ENCODE data around the gene NUMA1. TPM values are rescaled to one million over a fixed set of nuclear protein-coding genes. Genes with fewer than 3 reads are reported as not detected.

NUMA1 gene
- total RNA-seq, 2 experiments from 2014 or later: 189 to 194 TPM

DNA sequence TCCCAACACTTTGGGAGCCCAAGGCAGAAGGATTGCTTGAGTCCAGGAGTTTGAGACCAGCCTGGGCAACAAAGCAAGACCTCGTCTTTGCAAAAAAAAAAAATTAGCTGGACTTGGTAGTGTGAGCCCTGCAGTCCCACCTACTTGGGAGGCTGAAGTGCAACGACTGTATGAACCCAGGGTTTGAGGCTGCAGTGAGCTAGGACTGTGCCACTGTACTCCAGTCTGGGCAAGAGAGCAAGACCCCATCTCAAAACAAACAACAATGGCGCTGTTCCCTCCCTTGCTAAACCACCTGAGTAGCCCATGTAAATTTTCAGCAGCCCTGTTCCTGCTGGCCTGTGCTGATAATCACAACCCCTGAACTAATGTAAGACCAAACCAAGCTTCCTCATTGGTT is 19.7 kb upstream of the NUMA1 start:
- no peak overlapping the region for H3K27ac Mint-ChIP-seq
- no peaks in the 10 kb centered on the region for H3K27me3 Mint-ChIP-seq (ENCODE audit: low read depth)
- DNase-seq: no peak
- intact Hi-C loops (cut with micrococcal nuclease): no loop called here
- no peak overlapping the region for H3K4me3 Mint-ChIP-seq
- H3K9me3 Mint-ChIP-seq: no peaks in the 10 kb centered on the region
- H3K36me3 Mint-ChIP-seq (ENCODE audit: low read depth): peaks cover 16% of the 10 kb centered on the region
- H3K4me1 Mint-ChIP-seq (ENCODE audit: low read depth): peaks cover 38% of the 10 kb centered on the region
- CTCF ChIA-PET: interaction anchor here (1.0 to 4.5 kb wide), 4 partner anchors 9 to 83 kb away, joined by 4 to 38 read pairs (median 5); no protein-coding TSS in a partner anchor

DNA sequence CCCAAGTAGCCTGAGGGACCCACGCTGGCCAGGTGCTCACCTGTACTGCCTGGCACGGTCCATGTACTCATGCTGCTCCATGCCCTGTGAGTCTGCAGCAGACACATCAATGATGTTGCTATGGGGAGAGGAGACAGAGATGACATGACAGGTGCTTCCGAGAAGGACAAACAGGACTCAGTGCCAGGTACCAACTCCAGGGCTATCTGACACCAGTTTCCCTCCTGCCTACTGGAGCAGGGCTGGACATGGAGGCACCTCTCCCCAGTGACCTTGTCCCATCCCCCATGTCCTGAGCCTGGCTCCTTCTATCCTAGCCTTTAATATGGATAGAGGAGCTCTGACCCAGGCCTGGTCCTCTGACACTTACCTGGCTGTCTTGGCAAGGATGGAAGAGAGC is 18.4 kb upstream of the NUMA1 start:
- CTCF ChIA-PET: interaction anchor here (0.6 to 4.5 kb wide), 3 partner anchors 8 to 122 kb away, joined by 3 to 38 read pairs (median 3); no protein-coding TSS in a partner anchor
- Mint-ChIP-seq H3K36me3 (ENCODE audit: low read depth) (peaks cover 18% of the 10 kb centered on the region), H3K27ac (no peak overlapping the region), H3K4me1 (ENCODE audit: low read depth) (peaks cover 33% of the 10 kb centered on the region), H3K27me3 (ENCODE audit: low read depth) (no peaks in the 10 kb centered on the region), H3K4me3 (no peak overlapping the region), H3K9me3 (no peaks in the 10 kb centered on the region)
- intact Hi-C loops (cut with micrococcal nuclease): no loop called here
- no peak for DNase-seq

DNA sequence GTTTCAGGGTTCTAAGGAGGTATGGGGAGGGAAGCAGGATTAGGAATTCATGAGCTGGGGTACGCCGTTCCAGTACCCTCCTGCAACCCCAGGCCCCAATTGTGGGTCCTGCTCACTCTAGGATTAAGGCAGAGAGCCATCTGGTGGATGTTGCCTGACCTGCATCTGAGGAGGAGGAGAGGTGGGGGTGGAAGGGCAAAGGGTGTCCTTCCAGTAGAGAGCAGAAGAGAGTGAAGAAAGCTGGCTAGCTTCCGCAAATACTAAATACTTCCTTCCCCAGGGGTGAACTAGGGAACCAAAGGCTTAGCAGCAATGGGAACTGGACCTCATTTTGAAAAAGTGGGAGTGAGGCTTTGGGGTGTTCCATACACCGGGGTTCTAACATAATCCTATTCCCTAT is 10.9 kb upstream of the NUMA1 start:
- peaks cover 14% of the 10 kb centered on the region for H3K4me1 Mint-ChIP-seq (ENCODE audit: low read depth)
- H3K36me3 Mint-ChIP-seq (ENCODE audit: low read depth): peaks cover 2% of the 10 kb centered on the region
- no peak overlapping the region for H3K4me3 Mint-ChIP-seq
- no peak overlapping the region for H3K27ac Mint-ChIP-seq
- H3K9me3 Mint-ChIP-seq: no peaks in the 10 kb centered on the region
- no peaks in the 10 kb centered on the region for H3K27me3 Mint-ChIP-seq (ENCODE audit: low read depth)
- peak; percentile 83 for DNase-seq
- CTCF ChIA-PET: interaction anchor here (0.5 to 7.2 kb wide), 25 partner anchors 10 to 339 kb away, joined by 3 to 162 read pairs (median 5); partner anchors contain the start of gene LAMTOR1
- intact Hi-C loops (cut with micrococcal nuclease): loop anchor here (1.0 to 2.0 kb wide), 2 partner anchors 66 to 180 kb away; no protein-coding TSS in a partner anchor

DNA sequence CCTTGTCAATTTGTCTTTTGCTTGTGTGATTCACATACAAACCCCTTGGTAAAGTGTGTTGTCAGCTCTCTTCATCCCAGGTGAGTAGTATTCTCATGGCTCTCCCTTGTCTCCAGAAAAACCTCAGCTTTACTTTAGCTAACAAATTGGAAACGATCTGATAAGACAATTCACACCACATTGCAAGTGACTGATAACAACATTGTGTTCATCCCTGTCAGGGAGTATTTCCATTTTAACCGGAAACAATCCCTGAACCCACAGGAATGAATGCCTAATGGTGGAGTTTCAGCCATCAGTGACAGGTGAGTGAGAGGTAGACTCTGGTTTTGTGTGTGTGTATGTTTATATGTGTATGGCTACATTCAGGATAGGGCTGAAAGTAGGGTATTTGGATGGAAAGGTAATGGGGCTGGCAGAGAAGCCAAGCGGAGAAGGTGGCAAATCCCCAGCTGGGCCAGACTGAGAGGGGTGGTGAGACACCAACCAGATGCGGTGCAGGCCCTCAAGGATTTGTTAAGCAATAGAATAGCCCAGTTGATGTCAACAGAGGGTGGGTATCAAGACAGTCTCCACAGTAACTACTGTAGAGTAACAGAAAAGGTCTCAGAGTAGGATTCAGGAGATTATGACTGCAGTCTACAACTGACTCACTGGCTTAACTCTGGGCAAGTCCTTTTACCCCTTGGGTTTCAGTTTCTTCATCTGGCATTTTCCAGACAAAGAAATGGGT is 7.9 kb upstream of the NUMA1 start:
- H3K27me3 Mint-ChIP-seq (ENCODE audit: low read depth): no peaks in the 10 kb centered on the region
- H3K4me3 Mint-ChIP-seq: no peak overlapping the region
- H3K4me1 Mint-ChIP-seq (ENCODE audit: low read depth): peaks cover 14% of the 10 kb centered on the region
- CTCF ChIA-PET: interaction anchor here (1.1 to 5.1 kb wide), 2 partner anchors 55 to 63 kb away, joined by 3 to 36 read pairs; no protein-coding TSS in a partner anchor
- H3K36me3 Mint-ChIP-seq (ENCODE audit: low read depth): no peaks in the 10 kb centered on the region
- H3K27ac Mint-ChIP-seq: peak overlapping the region; percentile 62
- DNase-seq: no peak
- no peaks in the 10 kb centered on the region for H3K9me3 Mint-ChIP-seq
- intact Hi-C loops (cut with micrococcal nuclease): loop anchor here (10.0 kb wide), 1 partner anchor 727 kb away; the partner anchor contains the start of gene ATG16L2

DNA sequence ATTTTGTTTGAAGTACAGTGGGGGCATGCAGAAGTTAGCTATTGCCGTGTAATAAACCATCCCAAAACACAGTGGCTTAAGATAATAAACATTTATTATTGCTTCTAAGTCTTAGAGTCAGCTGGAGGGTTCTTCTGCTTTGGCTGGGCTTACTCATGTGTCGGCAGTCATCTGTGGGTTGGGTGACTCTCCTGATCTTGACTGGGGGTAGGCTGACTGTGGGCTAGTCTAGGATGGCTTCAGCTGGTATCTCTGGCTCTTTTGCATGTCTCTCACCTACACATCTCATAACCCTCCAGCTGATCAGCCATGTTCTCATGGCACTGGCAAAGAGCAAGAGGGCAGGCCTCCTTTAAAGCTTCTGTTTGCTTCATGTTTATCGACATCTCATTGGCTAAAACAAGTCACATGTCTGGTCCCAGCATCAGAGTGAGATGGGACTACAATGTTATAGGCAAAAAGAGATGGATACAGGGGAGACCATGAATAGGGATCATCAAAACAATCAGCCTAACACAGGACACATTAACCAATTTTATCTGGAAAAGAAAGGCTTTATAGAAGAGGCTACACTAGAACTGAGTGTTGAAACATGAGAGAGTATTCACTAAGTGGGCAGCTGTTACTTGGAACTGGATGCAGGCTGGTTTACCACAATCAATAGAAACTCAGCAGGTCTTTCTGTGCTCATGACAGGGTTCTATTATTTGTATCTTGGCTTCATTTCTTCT is 5.4 kb upstream of the NUMA1 start:
- no peak for DNase-seq
- intact Hi-C loops (cut with micrococcal nuclease): loop anchor here (10.0 kb wide), 1 partner anchor 729 kb away; the partner anchor contains the start of gene ATG16L2
- Mint-ChIP-seq H3K9me3 (no peaks in the 10 kb centered on the region), H3K27me3 (ENCODE audit: low read depth) (no peaks in the 10 kb centered on the region), H3K36me3 (ENCODE audit: low read depth) (no peaks in the 10 kb centered on the region), H3K4me3 (no peak overlapping the region), H3K4me1 (ENCODE audit: low read depth) (peaks cover 22% of the 10 kb centered on the region), H3K27ac (no peak overlapping the region)
- CTCF ChIA-PET: interaction anchor here (1.1 to 5.1 kb wide), 5 partner anchors 10 to 345 kb away, joined by 3 to 36 read pairs (median 4); no protein-coding TSS in a partner anchor

DNA sequence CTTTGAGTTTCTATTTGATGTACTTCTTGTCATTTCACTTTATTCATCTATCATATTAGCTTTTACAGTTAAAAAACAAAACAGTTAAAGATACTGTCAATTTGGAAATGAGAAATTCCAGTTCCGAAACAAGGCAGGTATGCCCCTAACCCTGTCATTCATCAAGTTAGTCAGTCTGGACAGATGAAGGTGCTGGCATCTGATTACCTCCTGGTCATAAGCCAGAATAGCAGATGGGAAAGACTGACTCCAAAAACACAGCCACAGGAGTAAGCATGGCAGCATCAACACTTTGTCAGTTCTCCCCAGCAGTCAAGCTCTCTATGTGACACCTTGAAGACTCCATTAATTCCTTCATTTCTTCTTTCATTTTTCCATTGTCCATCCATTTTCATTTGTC is 4.6 kb upstream of the NUMA1 start:
- Mint-ChIP-seq H3K27ac (no peak overlapping the region), H3K36me3 (ENCODE audit: low read depth) (no peaks in the 10 kb centered on the region), H3K4me3 (no peak overlapping the region), H3K9me3 (no peaks in the 10 kb centered on the region), H3K27me3 (ENCODE audit: low read depth) (no peaks in the 10 kb centered on the region), H3K4me1 (ENCODE audit: low read depth) (peaks cover 25% of the 10 kb centered on the region)
- DNase-seq: no peak
- intact Hi-C loops (cut with micrococcal nuclease): loop anchor here (10.0 kb wide), 1 partner anchor 730 kb away; the partner anchor contains the start of gene ATG16L2
- CTCF ChIA-PET: interaction anchor here (0.7 to 5.1 kb wide), 4 partner anchors 59 to 346 kb away, joined by 3 to 36 read pairs (median 4); no protein-coding TSS in a partner anchor

DNA sequence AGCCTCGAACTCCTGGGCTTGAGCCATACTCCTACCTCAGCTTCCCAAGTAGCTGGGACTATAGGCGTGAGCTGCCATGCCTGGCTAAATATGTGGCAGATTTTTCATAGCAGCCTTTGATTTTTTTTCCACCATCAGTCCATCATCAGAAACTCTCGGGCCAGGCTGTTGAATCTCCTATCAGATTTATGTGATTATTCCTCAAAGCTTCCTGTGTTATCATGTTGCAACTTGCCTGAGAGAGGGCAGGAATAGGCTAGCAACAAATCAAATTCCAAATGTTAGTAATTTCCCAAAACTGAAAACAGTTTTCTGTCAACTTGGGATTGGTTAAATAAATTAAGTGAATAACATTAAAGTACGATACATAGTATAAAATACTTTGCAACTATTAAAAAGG is 3.7 kb upstream of the NUMA1 start:
- Mint-ChIP-seq H3K9me3 (no peaks in the 10 kb centered on the region), H3K4me3 (no peak overlapping the region), H3K27me3 (ENCODE audit: low read depth) (no peaks in the 10 kb centered on the region), H3K4me1 (ENCODE audit: low read depth) (peaks cover 30% of the 10 kb centered on the region), H3K27ac (no peak overlapping the region), H3K36me3 (ENCODE audit: low read depth) (no peaks in the 10 kb centered on the region)
- DNase-seq: no peak
- intact Hi-C loops (cut with micrococcal nuclease): loop anchor here (10.0 kb wide), 1 partner anchor 731 kb away; the partner anchor contains the start of gene ATG16L2
- CTCF ChIA-PET: interaction anchor here (5.1 kb wide), 1 partner anchor 59 kb away, joined by 36 read pairs; no protein-coding TSS in a partner anchor

DNA sequence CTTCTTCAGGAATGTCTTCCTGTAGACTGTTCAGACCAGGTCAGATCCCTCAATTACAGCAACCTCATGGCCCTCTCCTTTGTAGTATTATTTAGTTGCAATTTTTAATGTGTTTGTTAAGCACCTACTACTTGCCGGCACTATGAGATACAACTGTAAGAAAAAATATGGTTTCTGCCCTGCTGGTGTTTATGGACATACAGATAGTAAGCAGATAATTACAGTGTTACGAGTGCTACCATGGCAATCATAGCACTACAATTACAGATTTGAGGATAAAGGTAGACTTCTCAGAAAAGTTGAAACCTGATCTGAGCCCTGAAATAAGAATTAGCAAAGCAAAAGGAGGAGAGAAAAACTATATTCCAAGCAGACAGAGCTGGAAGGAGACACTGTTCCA is 3.1 kb upstream of the NUMA1 start:
- Mint-ChIP-seq H3K4me3 (no peak overlapping the region), H3K27ac (no peak overlapping the region), H3K4me1 (ENCODE audit: low read depth) (peaks cover 32% of the 10 kb centered on the region), H3K27me3 (ENCODE audit: low read depth) (no peaks in the 10 kb centered on the region), H3K36me3 (ENCODE audit: low read depth) (peaks cover 4% of the 10 kb centered on the region), H3K9me3 (no peaks in the 10 kb centered on the region)
- DNase-seq: no peak
- CTCF ChIA-PET: no interaction called here
- intact Hi-C loops (cut with micrococcal nuclease): loop anchor here (10.0 kb wide), 1 partner anchor 731 kb away; the partner anchor contains the start of gene ATG16L2

DNA sequence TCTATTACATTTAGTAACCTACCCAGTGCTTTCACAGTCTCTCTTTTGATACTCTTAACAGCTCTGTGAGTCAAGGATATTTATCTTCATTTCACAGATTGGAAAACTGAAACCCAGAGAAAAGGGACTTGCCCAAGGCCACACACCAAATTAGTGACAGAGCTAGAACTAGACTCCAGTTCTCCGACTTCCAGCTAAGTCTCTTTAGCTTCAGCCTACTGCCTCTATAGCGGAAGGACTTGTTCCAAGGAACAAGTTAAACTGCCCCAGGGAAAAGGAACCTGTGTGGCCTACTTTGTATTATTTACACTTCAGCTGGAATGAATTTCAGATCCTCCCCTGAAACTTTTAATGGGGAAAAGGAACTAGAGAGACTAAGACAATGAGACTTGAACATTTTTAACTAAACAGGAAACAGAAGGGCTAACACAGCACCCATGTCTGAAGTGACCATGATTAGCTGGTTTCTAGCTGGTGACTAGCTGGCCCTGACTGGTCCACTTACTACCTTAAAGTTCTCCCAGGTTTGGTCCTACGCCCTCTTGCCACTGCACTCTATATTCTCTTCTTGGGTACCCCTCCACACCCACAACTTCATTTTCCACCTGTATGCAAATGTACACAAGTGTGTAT is 1.6 kb upstream of the NUMA1 start:
- DNase-seq: no peak
- no peaks in the 10 kb centered on the region for H3K27me3 Mint-ChIP-seq (ENCODE audit: low read depth)
- peak overlapping the region; percentile 88 for H3K4me3 Mint-ChIP-seq
- H3K4me1 Mint-ChIP-seq (ENCODE audit: low read depth): peaks cover 36% of the 10 kb centered on the region
- peaks cover 6% of the 10 kb centered on the region for H3K36me3 Mint-ChIP-seq (ENCODE audit: low read depth)
- intact Hi-C loops (cut with micrococcal nuclease): loop anchor here (2.0 to 10.0 kb wide), 3 partner anchors 57 to 1061 kb away; partner anchors contain the start of genes ATG16L2 and FCHSD2
- no peaks in the 10 kb centered on the region for H3K9me3 Mint-ChIP-seq
- H3K27ac Mint-ChIP-seq: peak overlapping the region; percentile 90
- CTCF ChIA-PET: interaction anchor here (0.6 to 2.2 kb wide), 10 partner anchors 9 to 1843 kb away, joined by 3 to 22 read pairs (median 4); no protein-coding TSS in a partner anchor

DNA sequence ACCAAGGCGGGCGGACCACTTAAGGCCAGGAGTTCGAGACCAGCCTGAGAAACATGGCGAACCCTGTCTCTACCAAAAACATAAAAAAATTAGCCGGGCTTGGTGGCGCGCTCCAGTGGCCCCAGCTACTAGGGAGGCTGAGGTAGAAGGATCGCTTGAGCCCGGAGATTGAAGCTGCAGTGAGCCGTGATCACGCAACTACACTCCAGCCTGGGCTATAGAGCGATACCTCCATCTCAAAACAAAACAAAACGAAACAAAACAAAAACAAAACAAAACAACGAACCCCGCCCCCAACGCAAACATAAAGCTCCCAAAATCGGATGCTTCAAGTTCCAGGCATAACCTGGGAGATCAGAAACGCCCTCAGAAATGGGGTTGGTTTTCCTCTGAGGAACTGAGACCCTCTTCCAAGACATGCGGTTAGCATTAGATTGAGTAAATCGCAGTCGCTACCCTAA is 872 bp upstream of the NUMA1 start:
- Mint-ChIP-seq H3K4me3 (peak overlapping the region; percentile 88), H3K4me1 (ENCODE audit: low read depth) (peaks cover 37% of the 10 kb centered on the region), H3K9me3 (no peaks in the 10 kb centered on the region), H3K27ac (peak overlapping the region; percentile 90), H3K27me3 (ENCODE audit: low read depth) (no peaks in the 10 kb centered on the region), H3K36me3 (ENCODE audit: low read depth) (peaks cover 6% of the 10 kb centered on the region)
- intact Hi-C loops (cut with micrococcal nuclease): loop anchor here (2.0 to 10.0 kb wide), 3 partner anchors 56 to 1062 kb away; partner anchors contain the start of genes ATG16L2 and FCHSD2
- CTCF ChIA-PET: interaction anchor here (1.3 to 2.2 kb wide), 6 partner anchors 10 to 58 kb away, joined by 4 to 22 read pairs (median 7); no protein-coding TSS in a partner anchor
- no peak for DNase-seq

DNA sequence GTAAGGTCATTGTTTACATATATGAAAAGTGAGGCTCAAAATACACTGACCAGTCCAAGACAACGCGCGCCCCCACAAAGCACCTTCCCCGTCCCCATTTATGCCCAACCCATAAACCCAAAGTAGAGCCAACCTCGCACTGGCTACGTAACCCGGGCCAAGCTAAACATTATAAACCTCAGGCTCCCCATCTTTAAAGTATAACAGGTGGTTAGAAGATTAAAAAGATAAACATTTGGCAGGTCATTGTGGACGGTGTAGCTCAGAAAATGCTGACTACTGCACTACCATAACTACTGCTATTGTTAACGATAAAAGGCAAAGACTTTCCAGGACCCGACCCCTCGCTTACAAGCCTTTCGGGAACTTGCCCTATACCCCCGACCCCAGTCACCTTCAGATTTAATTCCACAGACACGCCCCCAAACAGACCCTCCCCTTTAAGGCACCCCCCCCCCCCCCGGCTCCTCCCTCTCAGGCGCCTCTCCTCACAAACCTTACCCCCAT is 470 bp downstream of the NUMA1 start:
- peaks cover 37% of the 10 kb centered on the region for H3K4me1 Mint-ChIP-seq (ENCODE audit: low read depth)
- H3K4me3 Mint-ChIP-seq: peak overlapping the region; percentile 88
- no peak for DNase-seq
- H3K36me3 Mint-ChIP-seq (ENCODE audit: low read depth): peaks cover 6% of the 10 kb centered on the region
- intact Hi-C loops (cut with micrococcal nuclease): loop anchor here (1.0 to 10.0 kb wide), 11 partner anchors 8 to 1063 kb away; partner anchors contain the start of genes ANAPC15, ATG16L2, CLPB and FCHSD2
- H3K27ac Mint-ChIP-seq: peak overlapping the region; percentile 90
- no peaks in the 10 kb centered on the region for H3K9me3 Mint-ChIP-seq
- CTCF ChIA-PET: interaction anchor here (0.6 to 1.9 kb wide), 3 partner anchors 13 to 55 kb away, joined by 3 to 10 read pairs (median 3); no protein-coding TSS in a partner anchor
- no peaks in the 10 kb centered on the region for H3K27me3 Mint-ChIP-seq (ENCODE audit: low read depth)

Measured in activated naive CD4-positive, alpha-beta T cell treated with anti-CD3 and anti-CD28 coated beads for 36 hours (primary cell).